Activated CD8-positive, alpha-beta memory T cell treated with anti-CD3 and anti-CD28 coated beads for 36 hours (primary cell): ENCODE results near the gene CMPK1. TPM values are rescaled to one million over a fixed set of nuclear protein-coding genes. Genes with fewer than 3 reads are reported as not detected.
"Not testable (repeated sequence)": the region's sequence is repeated elsewhere in the genome, so short reads cannot be mapped to it uniquely, and the experiment has no call there.

Experiments used
- CTCF ChIA-PET: fragments of 350-600 bp; sonication (Branson Sonifier 250); formaldehyde crosslinking; loops from one replicate; lab custom pipeline; 2021; ENCODE audit warnings: antibody characterized with exemption; lab: Charles Lee
- POLR2A ChIA-PET: fragments of 350-600 bp; sonication (Branson Sonifier 250); formaldehyde crosslinking; loops from one replicate; lab custom pipeline; 2021; ENCODE audit warnings: antibody characterized with exemption; lab: Charles Lee
- total RNA-seq, 2 experiments: library from RNA; stranded (reverse); gene quantifications; one replicate each; pipeline ENCODE4 v1.2.3, GENCODE V29; 2021

The CMPK1 gene, protein sequence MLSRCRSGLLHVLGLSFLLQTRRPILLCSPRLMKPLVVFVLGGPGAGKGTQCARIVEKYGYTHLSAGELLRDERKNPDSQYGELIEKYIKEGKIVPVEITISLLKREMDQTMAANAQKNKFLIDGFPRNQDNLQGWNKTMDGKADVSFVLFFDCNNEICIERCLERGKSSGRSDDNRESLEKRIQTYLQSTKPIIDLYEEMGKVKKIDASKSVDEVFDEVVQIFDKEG
- 100 to 1,000 TPM; 121 to 123 TPM for total RNA-seq

DNA sequence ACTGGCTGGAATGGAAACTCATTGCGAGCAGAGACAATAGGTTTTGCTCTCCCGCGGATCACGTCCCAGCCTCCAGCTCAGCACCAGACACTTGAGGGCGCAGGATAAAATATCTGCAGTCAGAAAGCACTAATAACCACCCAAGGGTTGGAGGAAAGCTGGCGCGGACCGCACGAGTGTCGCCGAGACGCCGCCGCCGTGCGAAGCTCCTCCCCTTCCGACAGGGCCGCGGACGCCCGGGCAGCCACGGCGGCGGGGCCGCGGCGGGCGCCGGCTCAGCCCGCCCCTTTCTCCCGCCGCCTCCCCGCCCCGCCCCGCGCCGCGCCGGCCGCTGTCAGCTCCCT, at the start of gene CMPK1:
TSS of gene CMPK1 (plus strand) at position 213 of the 344 bp plus-strand sequence. CDS start 156 bp downstream, outside the sequence.
- POLR2A ChIA-PET = interaction anchor here (0.7 to 2.8 kb wide), 6 partner anchors 9 to 104 kb away, joined by 3 to 26 read pairs (median 6); partner anchors contain the start of genes FOXD2 and STIL
- CTCF ChIA-PET = interaction anchor here (0.7 to 2.1 kb wide), 7 partner anchors 10 to 154 kb away, joined by 3 to 11 read pairs (median 4); partner anchors contain the start of genes FOXD2 and STIL

DNA sequence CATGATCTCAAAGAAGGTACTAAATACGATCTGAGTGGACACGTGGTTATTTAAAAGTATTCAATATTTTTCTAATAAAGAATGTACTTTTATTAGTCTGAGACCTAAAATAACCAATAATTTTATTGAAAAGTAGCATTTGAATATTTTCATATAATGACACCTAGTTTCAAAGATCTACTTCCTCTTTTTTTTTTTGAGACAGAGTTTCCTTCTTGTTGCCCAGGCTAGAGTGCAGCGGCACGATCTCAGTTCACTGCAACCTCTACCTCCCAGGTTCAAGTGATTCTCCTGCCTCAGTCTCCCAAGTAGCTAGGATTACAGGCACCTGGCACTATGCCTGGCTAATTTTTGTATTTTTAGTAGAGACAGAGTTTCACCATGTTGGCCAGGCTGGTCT, 45.5 kb upstream of the CMPK1 start:
- CTCF ChIA-PET = not testable (repeated sequence)

DNA sequence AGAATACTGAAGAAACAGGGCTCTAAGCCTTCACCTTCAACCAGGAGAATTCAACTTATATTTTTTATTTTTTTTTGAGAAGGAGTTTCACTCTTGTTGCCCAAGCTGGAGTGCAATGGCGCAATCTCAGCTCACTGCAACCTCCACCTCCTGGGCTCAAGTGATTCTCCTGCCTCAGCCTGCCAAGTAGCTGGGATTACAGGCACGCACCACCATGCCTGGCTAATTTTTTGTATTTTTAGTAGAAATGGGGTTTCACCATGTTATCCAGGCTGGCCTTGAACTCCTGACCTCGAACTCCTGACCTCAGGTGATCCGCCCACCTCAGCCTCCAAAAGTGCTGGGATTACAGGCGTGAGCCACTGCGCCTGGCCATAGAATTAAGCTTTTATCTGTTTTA, 38.7 kb upstream of the CMPK1 start:
- POLR2A ChIA-PET, CTCF ChIA-PET: not testable (repeated sequence)

More for the DNA sequence above, 45.5 kb upstream of the CMPK1 start:
- POLR2A ChIA-PET = not testable (repeated sequence)

DNA sequence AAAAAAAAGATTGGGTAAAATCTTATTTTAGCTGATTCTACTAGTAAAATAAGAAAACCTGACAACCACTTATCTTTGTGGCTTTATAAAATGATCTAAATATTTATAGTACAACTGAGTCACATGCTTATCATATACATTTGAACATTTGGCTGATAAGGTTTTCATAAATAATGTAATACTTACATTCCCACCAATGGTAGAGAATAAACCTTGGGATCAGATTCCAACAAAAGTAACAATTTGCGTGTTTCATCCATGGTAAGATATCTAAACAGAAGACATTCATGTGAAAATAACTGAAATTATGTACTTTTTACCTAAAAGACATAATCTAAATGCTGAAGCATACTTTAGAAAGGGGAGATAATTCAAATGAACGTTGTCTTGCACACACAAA, 38.0 kb upstream of the CMPK1 start:
- CTCF ChIA-PET = no interaction called here
- POLR2A ChIA-PET = no interaction called here

DNA sequence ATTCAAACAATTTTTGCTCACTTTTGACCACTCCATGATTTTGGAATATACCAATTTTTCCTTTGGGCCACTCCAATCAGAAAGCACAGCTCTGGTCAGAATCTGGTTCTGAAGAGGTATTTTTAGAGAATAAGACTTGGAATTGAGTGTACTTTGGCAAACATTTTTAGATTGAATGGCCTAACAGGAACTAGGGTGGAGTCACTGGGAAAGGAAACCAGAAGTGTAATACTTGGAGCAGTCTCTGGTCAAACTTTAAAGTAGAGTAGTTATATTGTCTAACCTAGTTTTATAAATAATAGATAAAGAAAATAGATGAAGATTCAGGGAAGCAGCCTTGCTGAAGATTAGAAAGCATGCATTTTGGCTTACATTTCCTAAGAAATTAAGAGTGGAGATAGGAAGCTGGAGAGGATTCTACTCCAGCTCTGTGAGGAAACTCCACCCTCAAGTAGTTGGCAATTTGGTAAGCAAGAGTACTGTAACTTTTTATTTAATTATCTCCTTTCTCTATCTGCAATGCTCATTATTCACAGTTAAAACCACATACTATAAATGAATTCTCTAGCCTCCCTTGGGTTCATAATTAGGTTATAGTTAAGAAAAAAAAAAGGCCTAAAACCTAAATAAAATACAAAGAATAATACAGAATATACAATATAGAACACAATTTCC, 35.4 kb upstream of the CMPK1 start:
- ChIA-PET CTCF (interaction anchor here (0.7 kb wide), 1 partner anchor 412 kb away, joined by 3 read pairs; no protein-coding TSS in a partner anchor), POLR2A (no interaction called here)

DNA sequence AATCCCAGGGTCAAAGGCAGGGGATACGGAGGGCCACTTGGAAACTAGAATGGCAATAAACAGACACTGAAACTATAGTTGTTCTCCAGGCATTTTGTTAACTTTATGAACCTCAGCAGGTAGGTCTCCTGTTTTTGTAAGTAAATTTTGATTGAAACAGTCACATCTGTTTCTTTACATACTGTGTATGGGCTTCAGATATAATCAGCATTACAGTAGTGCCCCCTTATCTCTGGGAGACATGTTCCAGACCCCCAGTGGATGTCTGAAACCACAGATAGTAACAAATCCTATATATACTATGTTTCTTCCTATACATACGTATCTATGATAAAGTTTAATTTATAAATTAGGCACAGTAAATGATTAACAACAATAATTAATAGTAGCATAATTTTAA, 31.1 kb upstream of the CMPK1 start:
- ChIA-PET POLR2A (no interaction called here), CTCF (no interaction called here)

DNA sequence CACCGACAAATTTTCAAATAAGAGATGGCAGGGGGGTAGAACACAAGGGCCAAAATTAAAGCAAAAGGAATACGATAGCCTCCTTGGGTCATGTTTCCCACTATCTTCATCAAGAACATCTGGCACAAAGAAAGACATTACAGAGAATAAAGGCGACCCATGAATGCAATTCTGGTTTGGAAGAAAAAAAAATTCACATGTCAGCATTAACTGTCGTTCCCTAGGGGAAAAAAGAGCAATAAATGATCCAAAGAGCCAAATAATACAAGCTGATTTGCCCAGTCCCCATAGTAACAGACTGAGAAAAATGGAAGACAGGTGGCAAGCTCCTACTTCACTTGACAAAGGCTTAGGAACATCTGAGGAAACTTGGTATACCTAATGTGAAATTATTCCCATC, 24.2 kb upstream of the CMPK1 start:
- ChIA-PET CTCF (interaction anchor here (1.0 kb wide), 1 partner anchor 130 kb away, joined by 3 read pairs; no protein-coding TSS in a partner anchor), POLR2A (no interaction called here)

DNA sequence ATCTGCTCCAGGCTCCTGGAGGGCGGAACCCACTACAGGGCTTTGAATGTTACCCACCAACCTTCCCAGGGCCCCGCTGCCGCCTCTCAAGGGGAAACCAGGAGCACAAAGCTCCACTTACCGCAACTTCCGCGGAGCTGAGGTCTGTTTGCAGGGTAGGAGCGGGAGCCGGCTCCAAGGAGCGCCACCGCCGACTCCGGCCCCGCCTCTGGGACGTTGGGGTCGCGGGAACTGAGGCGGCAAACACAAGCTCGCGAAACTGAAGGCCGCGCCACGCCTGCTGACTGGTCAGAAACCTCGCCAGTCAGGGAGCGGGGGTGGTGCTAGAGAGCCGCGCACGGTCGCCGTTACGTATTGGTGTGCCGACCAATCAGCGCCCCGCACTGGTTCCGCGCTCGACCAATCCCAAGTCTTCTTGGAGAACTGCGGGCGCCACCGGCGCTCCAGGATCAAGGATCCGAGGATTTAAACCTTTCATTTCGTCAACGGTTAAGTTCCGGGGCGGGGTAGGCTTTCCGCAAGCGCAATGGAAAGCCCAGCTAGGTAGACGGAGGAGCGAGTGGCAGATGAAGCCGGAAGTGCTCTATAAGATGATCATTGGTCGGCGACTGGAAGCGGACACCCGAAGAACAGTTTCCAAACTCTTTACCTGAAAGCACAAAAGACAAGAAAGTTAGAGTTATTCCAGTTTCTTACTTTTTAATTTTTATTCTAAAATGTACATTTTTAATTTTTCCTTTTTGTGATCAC, 19.5 kb upstream of the CMPK1 start, which contains the start of gene STIL:
TSS of gene STIL (minus strand) at position 233 of the 750 bp plus-strand sequence. CDS start 3,828 bp downstream, outside the sequence.
- POLR2A ChIA-PET = interaction anchor here (0.7 to 2.8 kb wide), 4 partner anchors 17 to 186 kb away, joined by 4 to 26 read pairs (median 6); partner anchors contain the start of gene CMPK1
- CTCF ChIA-PET = interaction anchor here (0.8 to 3.0 kb wide), 5 partner anchors 10 to 124 kb away, joined by 3 to 11 read pairs (median 4); partner anchors contain the start of genes CMPK1 and FOXD2

DNA sequence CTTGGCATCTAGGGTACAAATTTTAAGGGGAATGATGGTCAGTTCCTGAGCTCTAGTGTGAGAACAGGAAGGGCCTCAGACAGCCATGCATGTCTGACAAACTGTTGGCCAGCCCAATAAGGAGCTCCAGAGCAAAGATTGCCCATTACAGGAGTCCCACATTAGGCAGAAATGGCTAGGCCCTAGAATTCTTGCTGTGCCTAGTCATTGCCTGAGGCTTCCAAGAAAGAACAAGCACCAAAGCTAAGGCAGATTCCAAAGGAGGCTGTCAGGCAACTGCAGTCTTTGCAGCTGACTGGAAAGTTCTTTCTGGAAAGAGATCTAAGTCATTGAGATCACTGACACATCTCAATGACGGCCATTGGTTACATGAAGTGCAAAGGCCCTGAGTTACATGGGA, 15.7 kb upstream of the CMPK1 start:
- CTCF ChIA-PET = interaction anchor here (0.7 to 1.7 kb wide), 2 partner anchors 16 to 95 kb away, joined by 3 read pairs; partner anchors contain the start of gene CMPK1
- POLR2A ChIA-PET = interaction anchor here (0.6 kb wide), 1 partner anchor 27 kb away, joined by 3 read pairs; no protein-coding TSS in a partner anchor

DNA sequence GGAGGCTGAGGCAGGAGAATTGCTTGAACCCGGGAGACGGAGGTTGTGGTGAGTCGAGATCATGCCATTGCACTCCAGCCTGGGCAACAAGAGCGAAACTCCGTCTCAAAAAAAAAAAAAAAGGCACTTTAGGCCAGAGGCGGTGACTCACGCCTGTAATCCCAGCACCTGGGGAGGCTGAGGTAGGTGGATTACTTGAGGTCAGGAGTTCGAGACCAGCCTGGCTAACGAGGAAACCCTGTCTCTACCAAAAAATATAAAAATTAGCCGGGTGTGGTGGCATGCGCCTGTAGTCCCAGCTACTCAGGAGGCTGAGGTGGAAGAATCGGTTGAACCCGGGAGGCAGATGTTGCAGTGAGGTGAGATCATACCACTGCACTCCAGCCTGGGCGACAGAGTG, 13.6 kb upstream of the CMPK1 start:
- CTCF ChIA-PET, POLR2A ChIA-PET: not testable (repeated sequence)

DNA sequence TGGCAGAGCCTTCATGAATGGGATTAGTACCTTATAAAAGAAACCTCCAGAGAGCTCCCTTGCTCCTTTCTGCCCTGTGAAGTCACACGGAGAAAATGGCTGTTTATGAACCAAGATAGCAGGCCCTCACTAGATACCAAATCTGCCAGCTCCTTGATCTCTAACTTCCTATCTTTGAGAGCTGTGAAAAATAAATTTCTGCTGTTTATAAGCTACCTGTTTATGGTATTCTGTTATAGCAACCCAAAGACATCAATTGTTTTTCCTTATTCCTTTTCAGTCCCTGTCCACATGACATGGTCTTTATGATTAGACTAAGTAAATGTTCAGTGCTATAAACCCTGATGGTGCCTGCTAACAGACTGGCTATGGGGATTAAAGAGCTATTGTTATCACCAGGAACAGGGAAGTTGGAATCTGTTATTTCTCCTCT, 10.0 kb upstream of the CMPK1 start:
- POLR2A ChIA-PET = interaction anchor here (1.9 kb wide), 1 partner anchor 10 kb away, joined by 10 read pairs; the partner anchor contains the start of gene CMPK1
- CTCF ChIA-PET = interaction anchor here (1.0 to 2.1 kb wide), 2 partner anchors 10 to 11 kb away, joined by 4 read pairs; partner anchors contain the start of genes CMPK1 and STIL

DNA sequence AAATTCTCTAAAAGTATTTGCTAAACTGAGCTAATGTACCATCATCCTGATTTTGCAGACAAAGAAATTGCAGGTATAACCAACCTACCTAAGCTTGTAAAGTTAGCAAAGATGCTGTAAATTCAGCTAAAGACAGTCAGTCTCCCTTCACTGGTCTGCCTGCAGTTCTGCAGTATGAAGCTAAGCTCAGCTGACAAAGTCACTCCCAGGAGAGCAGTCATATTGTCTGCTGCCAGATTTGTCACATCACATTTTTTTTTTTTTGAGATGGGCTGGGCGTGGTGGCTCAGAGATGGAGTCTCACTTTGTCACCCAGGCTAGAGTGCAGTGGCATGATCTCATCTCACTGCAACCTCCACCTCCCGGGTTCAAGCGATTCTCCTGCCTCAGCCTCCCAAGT, 8.9 kb upstream of the CMPK1 start:
- POLR2A ChIA-PET = interaction anchor here (0.6 to 1.9 kb wide), 2 partner anchors 9 to 953 kb away, joined by 5 to 10 read pairs; partner anchors contain the start of gene CMPK1
- CTCF ChIA-PET = interaction anchor here (2.1 kb wide), 1 partner anchor 11 kb away, joined by 4 read pairs; the partner anchor contains the start of gene STIL

DNA sequence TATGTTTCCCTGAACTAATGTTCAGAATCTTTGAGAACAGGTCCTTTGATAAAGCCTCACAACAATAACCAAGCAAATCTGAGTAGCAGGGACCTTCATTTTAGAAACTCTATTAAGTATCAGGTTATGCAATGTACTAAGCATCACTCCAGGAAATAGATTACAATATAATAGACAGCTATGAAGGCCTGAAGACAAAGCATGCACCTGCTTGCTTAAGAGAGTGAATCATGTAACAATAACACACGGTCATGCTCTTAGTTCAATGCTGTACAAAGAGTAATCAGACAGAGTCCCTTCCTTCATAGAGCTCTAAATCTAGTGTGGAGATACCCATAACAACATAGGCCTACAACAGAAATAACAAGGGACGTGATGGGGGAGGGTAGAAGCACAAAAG, 8.1 kb upstream of the CMPK1 start:
- POLR2A ChIA-PET = no interaction called here
- CTCF ChIA-PET = interaction anchor here (0.6 to 1.6 kb wide), 2 partner anchors 10 to 36 kb away, joined by 3 to 4 read pairs; no protein-coding TSS in a partner anchor

DNA sequence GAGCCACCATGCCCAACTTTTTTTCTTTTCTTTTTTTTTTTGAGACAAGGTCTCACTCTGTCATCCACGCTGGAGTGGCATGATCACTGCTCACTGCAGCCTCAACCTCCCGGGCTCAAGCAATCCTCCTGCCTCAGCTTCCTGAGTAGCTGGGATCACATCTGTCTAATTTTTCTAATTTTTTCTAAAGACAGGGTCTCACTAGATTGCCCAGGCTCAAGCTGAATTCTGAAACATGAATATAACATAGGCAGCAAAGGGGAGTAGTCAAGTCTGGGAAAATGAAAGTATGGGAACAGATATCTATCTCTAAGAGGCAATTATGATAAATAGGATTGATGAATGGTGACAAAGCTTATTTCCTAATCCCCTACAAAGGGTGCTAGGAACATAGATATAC, 7.3 kb upstream of the CMPK1 start:
- POLR2A ChIA-PET = no interaction called here

DNA sequence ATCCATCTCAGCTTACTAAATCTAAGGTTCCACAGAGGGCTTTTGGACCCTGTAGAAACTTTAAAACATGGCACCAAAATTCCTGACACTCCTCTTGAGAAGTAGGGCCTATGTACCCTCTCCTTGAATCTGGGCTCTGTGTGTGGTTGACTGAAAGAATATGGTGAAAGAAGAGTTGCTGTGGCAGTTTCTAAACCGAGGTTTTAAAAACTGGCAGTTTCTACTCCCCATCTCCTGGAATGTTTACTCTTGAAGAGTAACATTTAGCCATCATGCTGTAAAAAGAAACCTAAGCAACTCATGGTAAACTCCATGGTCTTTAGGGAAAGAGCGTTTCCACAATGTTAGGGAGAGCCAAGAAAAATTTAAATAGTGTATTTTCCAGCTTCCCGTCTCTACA, 4.6 kb upstream of the CMPK1 start:
- CTCF ChIA-PET = no interaction called here
- POLR2A ChIA-PET = no interaction called here

More for the DNA sequence above, 7.3 kb upstream of the CMPK1 start:
- CTCF ChIA-PET = interaction anchor here (0.6 to 1.6 kb wide), 2 partner anchors 9 to 37 kb away, joined by 3 to 4 read pairs; no protein-coding TSS in a partner anchor

DNA sequence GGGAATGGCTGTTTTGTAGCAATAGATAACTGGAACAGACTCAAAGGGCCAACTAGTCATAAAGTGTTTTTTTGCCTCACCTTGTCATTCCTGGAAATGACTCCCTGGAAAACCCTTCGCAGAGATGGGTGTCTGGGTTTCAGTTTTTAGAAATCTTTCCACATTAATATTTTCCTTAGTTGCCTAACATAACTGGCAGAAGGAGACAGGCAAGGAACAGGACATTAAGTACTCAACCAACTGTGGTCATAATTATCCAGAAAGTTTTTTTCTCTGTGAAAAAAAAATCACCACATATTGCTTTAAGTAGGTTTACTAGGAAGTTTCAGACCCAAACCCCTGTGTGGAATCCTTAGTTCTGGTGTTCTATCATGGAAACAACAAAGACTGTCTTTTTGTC, 3.4 kb upstream of the CMPK1 start:
- POLR2A ChIA-PET = interaction anchor here (0.6 to 2.0 kb wide), 2 partner anchors 16 to 90 kb away, joined by 5 to 9 read pairs; partner anchors contain the start of gene STIL
- CTCF ChIA-PET = no interaction called here

DNA sequence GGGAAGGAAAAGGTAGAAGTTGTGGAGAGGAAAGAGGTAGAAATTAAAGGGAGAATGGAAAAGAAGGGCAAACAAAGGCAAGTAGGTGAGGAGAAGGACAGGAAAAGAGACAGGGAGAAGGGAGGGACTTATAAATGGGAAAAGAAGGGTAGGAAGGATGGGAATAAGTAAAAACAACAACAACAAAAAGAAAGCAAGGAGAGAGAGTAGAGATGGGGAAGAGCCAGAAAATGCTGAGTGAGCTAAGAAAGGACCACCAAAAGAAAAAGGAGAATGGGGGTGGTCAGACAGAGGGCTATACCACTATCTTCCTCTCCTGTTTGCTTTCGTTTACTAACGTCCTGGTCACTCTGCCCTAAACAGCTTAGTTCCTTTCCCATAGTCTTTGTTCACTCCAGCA, 1.7 kb upstream of the CMPK1 start:
- CTCF ChIA-PET = no interaction called here
- POLR2A ChIA-PET = interaction anchor here (2.0 kb wide), 1 partner anchor 18 kb away, joined by 5 read pairs; the partner anchor contains the start of gene STIL
